ENCODE data around the gene CHRNA1.

The CHRNA1 gene

DNA sequence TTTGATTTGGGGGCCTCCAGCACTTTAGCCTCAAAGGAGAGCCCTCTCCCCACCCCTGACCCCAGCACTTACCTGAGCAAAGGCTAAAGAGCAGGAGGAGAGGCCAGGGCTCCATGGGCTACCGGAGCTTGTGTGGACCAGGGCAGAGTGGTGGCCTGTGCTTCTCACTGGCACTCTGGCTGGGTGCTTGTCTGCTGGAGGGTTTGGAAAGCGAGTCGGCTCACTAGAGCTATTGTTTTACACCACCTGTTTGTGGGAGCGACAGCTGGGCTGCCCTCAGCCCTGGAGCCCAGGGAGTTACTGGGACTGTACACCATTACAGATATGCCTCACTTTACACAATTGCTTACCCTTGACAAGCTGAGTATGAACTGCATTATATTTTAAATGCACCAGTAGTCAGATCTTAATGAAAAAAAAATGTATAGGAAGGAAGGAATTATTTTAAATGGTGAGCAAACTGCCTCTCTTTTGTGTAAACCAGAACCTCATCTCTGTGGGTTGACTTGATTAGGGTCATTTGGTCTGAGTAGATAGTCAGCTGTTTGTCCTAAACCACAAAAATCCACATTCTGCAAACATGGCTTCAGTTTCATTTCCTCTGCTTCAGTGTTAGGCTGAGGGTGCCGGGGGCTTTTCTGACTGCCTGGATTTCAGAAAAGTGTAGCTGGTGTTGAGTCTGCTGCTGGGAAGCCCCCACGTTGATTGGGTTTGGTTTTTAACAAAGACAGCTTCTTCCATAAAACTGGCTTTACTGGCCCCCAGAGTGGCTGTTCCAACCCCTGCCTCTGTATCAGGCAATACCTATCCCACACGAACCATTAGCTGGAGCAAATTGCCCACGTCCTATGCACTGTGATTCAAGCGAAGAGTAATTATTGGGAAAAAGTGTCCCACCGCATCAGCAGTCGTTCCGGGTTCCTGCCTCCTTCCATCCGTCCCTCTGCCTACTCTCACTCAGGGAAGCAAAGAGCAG lies at the start of gene CHRNA1:
CHRNA1 (minus strand) TSS at position 193 of the 976 bp plus-strand sequence; CDS start at position 115, 78 bp downstream.
- in situ Hi-C loops (cut with MboI; ENCODE audit: low sequenced_read_pairs), result no loop called here

DNA sequence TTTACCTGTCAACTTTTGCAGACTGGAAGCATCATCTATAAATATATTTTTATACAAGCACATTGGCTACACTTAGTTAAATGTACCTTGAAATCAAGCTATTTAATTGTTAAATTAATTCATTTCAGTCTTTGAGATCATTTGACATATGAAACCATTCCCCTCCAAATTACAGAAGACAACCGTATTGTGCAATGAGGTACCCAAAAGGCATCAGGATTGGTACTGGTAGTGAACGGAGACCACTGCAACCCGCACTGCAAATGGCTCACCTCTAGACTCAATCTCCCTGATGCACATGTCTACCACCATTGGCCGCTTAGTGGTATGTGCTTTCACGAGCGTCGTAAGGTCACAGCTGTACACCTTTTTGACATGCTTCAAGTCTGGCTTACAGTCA lies 47.8 kb upstream of the CHRNA1 start:
- in situ Hi-C loops (cut with MboI; ENCODE audit: low sequenced_read_pairs), result no loop called here

DNA sequence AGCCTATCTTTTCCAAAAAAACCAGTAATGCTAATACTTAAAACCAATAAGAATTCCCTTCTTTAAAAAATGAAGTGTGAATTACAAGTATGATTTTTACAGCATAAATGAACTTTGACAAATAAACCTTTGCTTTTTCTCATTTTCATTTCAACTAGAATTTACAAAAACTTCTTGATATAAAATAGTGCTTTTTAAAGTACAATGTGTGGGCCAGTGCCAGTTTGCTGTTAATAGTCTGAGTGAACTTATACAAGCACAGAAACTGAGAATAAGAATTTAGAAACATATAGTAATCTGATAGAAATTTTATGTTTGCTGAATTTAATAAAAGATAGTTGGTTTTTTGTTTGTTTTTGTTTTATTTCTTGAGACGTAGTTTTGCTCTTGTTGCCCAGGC lies 43.7 kb upstream of the CHRNA1 start:
- in situ Hi-C loops (cut with MboI; ENCODE audit: low sequenced_read_pairs), result no loop called here

DNA sequence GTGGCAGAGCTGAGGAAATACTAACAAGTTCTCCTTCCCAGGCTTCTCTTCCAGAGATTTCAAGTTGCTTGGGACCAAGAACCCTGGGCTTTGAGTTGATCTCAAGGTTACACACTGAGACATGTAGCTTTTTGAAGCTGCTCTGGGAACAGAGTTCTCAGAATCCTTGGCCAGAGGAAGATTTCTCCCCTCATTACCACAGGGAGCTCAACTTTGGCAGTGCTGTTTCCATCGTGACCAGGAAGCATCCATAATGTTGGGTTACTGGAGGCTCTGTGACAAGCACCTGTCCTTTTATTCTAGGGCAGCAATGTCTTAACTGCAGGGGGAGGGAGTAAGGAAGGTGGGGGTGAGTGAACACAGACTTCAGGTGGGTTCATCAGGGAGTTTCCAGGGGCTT lies 41.5 kb upstream of the CHRNA1 start:
- in situ Hi-C loops (cut with MboI; ENCODE audit: low sequenced_read_pairs), result no loop called here

DNA sequence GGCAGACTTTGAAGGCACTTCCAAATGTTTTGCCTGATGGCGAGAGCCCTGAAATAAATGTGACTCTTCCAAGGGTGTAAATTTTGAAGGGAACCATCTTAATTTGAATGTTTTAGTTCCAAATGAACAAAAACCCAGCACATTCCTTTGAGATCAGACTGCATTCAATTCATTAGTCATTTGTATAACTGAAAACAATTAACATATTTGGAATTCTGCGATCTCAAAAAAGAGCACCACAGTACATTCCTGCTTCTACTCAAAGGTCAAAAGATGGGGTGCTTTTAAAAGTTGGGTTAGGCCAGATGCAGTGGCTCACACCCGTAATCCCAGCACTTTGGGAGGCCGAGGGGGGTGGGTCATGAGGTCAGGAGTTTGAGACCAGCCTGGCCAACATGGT lies 38.2 kb upstream of the CHRNA1 start:
- in situ Hi-C loops (cut with MboI; ENCODE audit: low sequenced_read_pairs), result no loop called here

DNA sequence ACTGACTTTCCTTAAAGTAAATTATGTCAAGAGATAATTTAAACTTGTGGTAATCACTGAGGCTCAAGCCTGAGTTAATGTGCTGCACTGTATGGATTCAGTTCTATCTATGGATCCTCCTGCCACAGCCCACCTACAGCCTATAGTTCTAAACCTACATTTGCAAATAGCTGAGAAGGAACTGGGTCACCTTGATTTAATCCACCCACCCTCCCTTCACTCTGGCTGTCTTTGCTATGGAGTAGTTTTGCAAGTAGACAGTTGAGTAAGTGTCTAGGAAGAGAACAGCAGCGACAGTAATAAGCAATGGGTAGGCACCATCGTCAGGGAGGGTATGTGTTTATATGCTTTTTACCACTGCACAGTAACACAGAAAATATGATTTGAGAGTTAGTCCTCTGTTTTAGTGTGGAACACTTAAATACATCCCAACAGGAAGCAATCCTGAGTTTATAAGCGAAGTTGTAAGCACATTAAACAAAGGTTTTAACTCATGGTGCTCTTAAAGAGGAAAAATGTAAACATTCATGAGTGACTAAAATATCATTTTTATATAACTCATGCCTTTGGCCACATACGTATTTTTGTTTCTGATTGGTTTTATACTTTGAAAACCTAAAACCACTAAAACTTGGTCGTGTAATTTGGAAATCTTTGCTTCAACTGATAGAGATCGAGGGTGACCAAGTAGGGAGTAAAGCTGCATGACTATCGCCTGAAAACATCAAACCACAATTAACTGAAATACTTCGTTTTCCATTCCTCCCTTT lies 36.3 kb upstream of the CHRNA1 start:
- in situ Hi-C loops (cut with MboI; ENCODE audit: low sequenced_read_pairs), result no loop called here

DNA sequence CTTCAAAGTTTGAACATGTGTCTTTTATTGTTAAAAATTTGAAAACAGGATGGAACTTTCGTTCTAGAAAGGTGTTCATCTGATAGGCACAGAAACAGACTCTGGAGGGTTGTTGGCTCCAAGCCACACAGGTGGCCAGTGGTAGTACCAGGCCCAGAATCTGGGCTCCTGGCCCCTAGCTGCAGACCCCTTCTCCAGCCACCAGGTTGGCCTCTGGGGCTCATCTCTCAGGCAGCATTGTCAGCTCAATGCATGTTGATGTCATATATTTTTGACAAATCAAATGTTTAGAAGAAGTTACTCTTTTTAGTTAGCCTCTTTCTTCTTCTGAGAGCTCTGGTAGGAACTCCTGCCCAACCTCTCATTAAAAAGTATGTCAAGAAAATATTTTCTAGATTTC lies 34.5 kb upstream of the CHRNA1 start:
- in situ Hi-C loops (cut with MboI; ENCODE audit: low sequenced_read_pairs), result no loop called here

DNA sequence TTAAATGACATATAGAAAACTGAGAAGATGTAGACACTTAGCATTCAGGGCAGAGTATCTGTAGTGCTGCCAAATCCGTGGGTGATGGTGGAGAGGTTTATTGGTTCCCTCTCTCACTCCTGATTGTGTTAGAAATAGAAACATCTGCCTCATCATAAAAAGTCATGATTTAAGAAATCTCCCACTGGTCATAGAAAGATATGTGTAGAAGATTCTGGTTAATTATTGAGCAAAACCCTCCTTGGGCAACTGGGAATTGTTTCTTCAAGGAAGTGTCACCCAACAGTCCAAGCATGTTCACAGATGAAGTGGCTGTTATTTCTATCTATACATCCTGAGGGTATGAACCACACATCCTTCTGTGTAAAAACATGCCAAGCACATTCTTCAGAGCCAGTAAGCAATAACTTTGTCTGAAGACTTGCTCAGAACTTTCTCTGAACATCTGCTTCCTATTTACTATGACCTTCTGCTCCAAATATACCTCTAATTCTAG lies 33.6 kb upstream of the CHRNA1 start:
- in situ Hi-C loops (cut with MboI; ENCODE audit: low sequenced_read_pairs), result no loop called here

DNA sequence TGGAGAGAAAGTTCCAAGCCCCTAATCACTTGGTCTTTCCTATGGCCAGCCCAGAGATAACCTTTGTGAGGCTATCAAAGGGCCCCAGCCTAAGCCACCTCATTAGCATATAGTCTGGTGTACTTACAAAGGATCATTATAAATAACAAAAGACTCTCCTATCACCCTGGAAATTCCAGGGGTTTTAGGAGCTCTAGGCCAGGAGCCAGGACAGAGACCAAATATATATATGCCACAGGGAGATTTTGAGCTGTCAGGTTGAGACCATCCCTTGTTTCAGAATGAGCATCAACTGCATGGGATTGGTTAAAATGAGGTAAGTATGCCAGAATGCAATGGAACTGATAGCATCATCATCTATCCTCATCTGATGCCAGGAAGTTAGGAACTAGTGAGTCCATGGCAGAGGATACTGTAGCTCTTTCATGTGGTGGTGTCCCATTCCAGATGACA lies 32.1 kb upstream of the CHRNA1 start:
- in situ Hi-C loops (cut with MboI; ENCODE audit: low sequenced_read_pairs), result no loop called here

DNA sequence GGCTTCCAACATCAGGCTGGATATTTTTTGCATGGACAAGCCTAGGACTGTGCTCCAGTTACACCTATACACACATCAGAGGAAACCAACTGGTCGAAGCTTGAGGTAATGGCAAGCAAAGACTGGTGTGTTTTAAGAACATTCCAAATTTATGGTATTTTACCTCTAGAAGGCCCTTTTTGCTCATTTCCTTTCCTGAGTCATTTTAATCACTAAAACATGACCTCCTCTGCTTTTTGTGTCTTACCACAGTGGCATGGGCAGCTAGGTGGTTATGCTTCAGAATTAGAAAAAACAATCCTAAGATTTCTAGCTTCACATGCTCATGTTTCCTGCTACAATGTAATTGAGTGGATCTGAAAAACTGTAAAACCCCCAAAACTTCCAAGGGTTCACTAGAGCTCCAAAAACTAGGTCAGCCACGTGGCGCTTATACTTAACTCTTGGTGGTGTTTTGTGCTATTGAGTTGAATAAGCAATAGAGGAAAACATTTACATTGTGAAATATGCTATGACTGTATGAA lies 30.6 kb upstream of the CHRNA1 start:
- in situ Hi-C loops (cut with MboI; ENCODE audit: low sequenced_read_pairs), result no loop called here

DNA sequence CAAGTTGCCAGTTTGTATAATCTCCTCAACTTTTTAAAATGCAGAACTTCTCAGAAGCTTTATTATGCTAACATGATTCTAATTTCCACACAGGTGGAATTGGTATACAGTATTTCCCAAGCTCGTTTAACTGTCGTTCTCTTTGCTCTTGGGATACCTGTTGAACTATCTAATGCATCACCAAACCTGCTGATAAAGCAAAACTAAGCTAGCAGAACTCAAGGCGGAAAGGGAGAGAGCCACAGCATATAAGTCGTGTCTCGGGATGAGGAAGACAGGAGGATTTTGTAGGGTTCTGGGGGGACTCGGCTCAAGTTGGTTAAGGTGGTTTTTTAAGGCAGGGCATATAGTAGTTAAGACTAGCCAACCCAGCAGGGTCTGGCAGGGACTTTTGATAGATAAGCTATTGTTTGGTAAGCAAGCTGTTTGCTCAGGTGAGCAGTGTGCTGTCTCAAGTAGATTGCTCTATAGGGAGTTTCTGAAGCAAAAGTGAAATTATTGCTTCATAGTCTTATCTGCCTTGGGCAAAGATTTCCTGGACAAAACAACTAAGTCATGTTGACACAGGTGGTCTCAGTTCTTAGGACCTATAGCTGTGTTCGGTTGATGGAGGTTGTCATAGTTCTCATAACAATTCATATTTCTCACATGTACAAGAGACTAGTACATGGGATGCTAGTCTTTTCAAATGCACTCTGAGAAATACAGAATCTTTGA lies 28.2 kb upstream of the CHRNA1 start:
- in situ Hi-C loops (cut with MboI; ENCODE audit: low sequenced_read_pairs), result no loop called here

DNA sequence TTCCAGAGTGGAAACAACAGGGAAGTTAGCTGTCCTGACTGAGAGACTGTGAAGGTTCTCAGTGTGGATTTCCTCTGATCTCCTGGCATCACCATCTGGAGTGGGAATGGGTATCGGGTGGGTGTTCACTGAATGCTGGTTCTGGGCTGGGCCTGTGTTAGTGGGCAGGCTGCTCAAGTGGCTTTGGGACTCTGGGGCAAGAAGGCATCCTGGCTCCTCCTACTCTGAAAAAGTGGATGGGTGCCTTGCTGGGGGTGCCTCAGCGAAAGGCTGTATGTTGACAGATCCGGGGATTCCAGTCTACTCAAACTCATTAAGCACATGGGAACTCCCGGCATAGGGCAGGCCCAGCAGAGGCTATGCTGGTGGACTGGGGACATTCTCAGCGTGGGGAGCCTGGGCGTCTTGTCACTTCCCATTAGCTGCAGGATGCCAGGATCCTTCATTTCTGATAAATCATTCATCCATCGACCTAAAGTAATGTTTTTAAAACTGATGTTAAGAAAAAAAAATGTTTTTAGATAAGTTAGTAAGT lies 27.5 kb upstream of the CHRNA1 start:
- in situ Hi-C loops (cut with MboI; ENCODE audit: low sequenced_read_pairs), result no loop called here

DNA sequence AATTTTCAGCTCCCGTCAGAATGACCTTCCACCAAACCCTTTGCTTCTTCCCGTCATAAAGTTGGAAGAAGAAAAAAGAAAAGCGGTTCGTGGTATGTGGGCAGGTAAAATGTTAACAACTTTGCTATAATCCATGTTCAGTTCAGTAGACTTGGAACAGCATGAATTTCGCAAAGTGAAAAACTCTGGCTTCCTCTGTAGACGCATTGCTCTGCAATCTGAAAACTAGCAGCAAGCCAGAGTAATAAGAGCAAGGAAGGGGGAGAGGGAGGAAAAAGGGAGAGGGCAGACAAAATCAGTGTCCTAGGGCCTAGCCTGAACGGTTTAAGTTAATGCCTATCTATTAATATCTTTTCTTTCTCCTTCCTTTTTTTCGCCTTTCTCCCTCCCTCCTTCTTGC lies 26.7 kb upstream of the CHRNA1 start:
- in situ Hi-C loops (cut with MboI; ENCODE audit: low sequenced_read_pairs), result no loop called here

DNA sequence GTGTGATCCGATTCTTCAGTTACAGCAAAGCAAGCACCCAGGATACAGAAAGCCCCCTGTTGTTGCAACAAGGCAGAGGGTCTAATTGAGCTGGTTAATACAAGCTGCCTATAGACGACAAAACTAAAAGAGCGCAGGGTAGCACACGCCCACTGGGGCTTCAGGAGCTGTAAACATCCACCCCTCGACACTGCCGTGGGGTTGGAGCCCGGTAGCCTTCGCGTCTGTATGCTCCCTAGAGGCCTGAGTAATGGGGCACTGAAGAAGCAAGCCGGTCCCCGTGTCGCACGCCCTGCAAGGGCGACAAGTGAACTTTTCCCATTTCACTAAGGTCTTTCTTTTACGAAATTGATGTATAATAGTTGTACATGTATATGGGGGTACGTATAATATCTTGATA lies 24.7 kb upstream of the CHRNA1 start:
- in situ Hi-C loops (cut with MboI; ENCODE audit: low sequenced_read_pairs), result no loop called here

DNA sequence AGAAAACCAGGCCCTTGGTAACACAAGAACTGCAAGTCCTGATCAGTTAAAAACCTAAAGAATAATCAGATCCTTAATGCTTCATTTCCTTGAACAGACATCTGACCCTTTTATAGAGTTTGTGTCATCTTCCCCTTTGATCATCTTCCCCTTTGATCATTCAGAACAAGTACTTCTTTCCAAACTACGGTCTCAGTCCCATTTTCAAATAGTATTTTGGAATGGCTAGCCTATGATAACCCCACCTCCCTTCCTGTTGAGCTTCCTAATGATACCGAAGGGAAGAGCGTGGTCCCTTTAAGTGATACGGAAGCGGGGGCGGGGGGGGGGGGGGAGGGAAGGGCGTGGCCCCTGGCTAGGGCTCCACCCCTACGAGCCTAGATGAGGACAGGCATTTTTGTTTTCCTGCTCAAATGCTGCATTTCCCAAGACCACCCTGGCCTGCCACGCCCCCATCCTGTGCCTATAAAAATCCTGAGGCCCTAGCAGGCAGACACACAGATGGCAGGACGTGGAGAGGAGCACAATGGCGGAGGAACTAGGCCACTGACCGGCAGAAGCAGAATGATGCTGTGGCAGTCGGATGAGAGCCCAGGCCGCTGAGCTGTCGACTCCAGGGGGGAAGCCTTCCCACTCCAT lies 24.1 kb upstream of the CHRNA1 start:
- in situ Hi-C loops (cut with MboI; ENCODE audit: low sequenced_read_pairs), result no loop called here

DNA sequence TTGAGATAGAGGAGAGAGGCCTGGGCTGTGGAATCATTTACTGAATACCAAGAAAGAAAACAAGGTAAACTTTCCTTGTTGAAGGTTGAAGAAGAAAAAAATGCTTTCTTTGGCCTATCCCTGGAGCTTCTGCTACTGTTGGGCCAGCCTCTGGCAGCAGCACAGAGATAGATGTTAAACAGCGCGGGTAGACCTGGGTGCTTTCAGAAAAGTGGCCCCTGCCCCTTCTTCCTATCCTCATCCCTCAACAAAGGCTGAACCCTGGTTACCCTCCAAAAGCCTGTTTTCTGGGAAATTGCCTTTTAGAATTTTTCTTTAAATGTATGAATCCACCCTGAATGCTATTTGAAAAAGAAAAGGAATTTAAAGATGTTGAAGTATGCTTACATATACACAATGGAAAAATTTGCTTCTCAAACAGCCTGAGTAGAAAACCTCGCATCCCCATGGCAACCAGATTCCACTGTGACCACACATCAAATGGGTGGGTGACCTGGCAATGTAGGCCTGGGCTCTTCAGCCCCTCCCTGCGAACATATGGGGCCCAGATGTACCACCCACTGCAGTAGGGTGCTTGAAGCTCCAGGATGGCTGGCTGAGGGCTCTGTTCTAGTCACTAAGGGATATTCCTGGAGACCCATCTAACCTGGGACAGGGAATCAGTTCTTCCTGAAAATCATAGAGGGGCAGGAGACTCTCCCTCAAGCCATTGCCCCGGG lies 23.4 kb upstream of the CHRNA1 start:
- in situ Hi-C loops (cut with MboI; ENCODE audit: low sequenced_read_pairs), result no loop called here

DNA sequence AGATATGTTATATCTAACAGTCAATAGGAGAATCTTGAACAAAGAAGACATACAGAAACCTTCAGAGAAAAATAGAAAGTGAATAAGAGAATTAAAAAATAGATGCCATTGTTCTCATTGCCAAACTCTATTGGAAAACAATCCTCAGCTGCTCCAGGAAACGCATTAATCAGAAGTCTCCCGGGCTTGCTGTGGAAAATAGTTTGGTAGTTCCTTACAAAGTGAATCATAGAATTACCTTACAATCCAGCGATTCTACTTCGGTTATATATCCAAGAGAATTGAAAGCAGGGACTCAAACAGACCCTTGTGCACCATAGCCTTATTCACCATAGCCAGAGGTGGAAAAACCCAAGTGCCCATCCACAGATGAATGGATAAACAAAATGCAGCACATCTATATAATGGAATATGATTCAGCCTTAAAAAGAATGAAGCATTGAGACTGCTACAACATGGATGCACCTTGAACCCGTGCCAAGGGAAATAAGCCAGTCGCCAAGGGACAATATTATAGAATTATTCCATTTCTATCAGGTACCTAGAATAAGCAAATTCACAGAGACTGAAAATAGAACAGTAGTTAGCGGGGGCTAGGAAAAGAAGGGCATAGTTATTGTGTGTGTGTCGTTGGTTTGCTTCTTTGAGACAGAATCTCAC lies 21.9 kb upstream of the CHRNA1 start:
- in situ Hi-C loops (cut with MboI; ENCODE audit: low sequenced_read_pairs), result no loop called here

DNA sequence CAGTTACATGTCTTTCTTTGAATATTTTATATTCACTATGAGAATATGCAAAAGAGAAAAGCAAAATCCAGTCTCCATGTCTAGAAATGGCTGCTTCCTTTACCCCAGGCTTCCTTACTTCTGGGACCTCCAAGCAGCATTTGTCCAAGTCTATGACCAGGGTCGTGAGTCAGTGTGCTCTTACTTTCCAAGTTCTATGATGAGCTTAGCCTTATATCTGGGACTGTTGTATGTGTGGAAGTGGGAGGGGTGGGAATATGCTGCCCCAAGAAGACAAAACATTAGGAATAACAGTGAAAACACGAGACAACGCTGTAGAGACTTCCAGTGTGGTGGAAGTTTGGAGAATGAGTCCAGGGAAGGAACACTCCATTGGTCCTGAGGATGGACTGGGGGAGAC lies 21.2 kb upstream of the CHRNA1 start:
- in situ Hi-C loops (cut with MboI; ENCODE audit: low sequenced_read_pairs), result no loop called here

DNA sequence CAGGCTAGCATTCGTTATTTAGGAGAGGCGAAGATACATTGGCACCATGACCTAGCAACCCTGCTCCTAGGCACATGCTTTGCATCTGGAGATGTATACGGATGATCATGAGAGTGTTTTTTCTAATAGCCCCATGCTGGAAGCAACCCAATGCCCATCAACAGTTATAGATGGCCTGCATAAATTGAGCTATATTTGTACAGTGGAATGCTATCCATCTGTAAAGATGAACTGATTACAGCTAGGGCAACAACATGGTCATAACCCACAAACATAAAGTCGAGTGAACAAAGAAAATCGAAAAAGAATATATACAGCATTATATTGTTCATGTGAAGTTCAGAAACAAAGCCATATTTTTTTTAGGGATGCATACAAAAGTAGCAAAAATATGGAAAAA lies 20.6 kb upstream of the CHRNA1 start:
- in situ Hi-C loops (cut with MboI; ENCODE audit: low sequenced_read_pairs), result no loop called here

Measured in hTERT RPE-1 (cell line).